MM.1S (cell line): Measurements from ENCODE around the gene PRKCZ.

Experiments used
- DNase-seq: peaks from one replicate; pipeline ENCODE4 v3.0.0-alpha.2; 2015
- H2AFZ ChIP-seq: fragments of 300-600 bp; sonication (generic); 2 replicates; pipeline ENCODE4 v1.6.0; 2016; ENCODE audit warnings: antibody characterized with exemption, low read length
- H3F3A ChIP-seq: fragments of 300-600 bp; sonication (generic); 2 replicates; pipeline ENCODE4 v1.6.1; 2016; ENCODE audit warnings: mild to moderate bottlenecking, antibody characterized with exemption, low read length, moderate library complexity, mixed read lengths; ENCODE audit not compliant: insufficient read depth
- H3K27ac ChIP-seq: fragments of 300-600 bp; sonication (generic); 2 replicates; pipeline ENCODE4 v1.5.1; 2016; ENCODE audit warnings: mild to moderate bottlenecking, low read length
- H3K27me3 ChIP-seq: fragments of 300-600 bp; sonication (generic); replicated peaks from 2 replicates; pipeline ENCODE4 v1.6.0; 2016; ENCODE audit warnings: low read length; ENCODE audit not compliant: insufficient read depth
- H3K36me3 ChIP-seq: fragments of 300-600 bp; sonication (generic); replicated peaks from 2 replicates; pipeline ENCODE4 v1.6.1; 2016; ENCODE audit warnings: mild to moderate bottlenecking, low read length, mixed read lengths; ENCODE audit not compliant: insufficient read depth
- H3K4me1 ChIP-seq: fragments of 300-600 bp; sonication (generic); 2 replicates; pipeline ENCODE4 v1.6.1; 2016; ENCODE audit warnings: low read length, mixed read lengths
- H3K4me2 ChIP-seq: fragments of 300-600 bp; sonication (generic); 2 replicates; pipeline ENCODE4 v1.6.0; 2016; ENCODE audit warnings: low read depth, low read length
- H3K4me3 ChIP-seq: fragments of 300-600 bp; sonication (generic); 2 replicates; pipeline ENCODE4 v1.5.1; 2016; ENCODE audit warnings: low read length, mixed read lengths
- H3K79me2 ChIP-seq: fragments of 300-600 bp; sonication (generic); 2 replicates; pipeline ENCODE4 v1.6.1; 2016; ENCODE audit warnings: mixed run types, low read length, mixed read lengths
- H3K9ac ChIP-seq: fragments of 300-600 bp; sonication (generic); 2 replicates; pipeline ENCODE4 v1.6.1; 2016; ENCODE audit warnings: low read length, mixed read lengths
- H3K9me2 ChIP-seq: fragments of 300-600 bp; sonication (generic); replicated peaks from 2 replicates; pipeline ENCODE4 v1.6.1; 2016; ENCODE audit warnings: mild to moderate bottlenecking, low read length, mixed read lengths; ENCODE audit not compliant: insufficient read depth
- H3K9me3 ChIP-seq: fragments of 300-600 bp; sonication (generic); replicated peaks from 2 replicates; pipeline ENCODE4 v1.6.1; 2016; ENCODE audit warnings: mild to moderate bottlenecking, low read length, mixed read lengths; ENCODE audit not compliant: insufficient read depth
- H4K20me1 ChIP-seq: fragments of 300-600 bp; sonication (generic); 2 replicates; pipeline ENCODE4 v1.6.1; 2016; ENCODE audit warnings: mild to moderate bottlenecking, low read length, moderate library complexity, mixed read lengths; ENCODE audit not compliant: insufficient read depth
- CTCF ChIP-seq: fragments of 300-600 bp; sonication (generic); IDR thresholded peaks from 2 replicates; pipeline ENCODE4 v1.5.1; 2016; ENCODE audit warnings: antibody characterized with exemption, low read length, mixed read lengths
- EZH2 ChIP-seq: fragments of 300-600 bp; sonication (generic); optimal IDR thresholded peaks from 2 replicates; pipeline ENCODE3; 2017; ENCODE audit warnings: low read depth, mild to moderate bottlenecking, antibody characterized with exemption, low read length, mixed read lengths
- EZH2phosphoT487 ChIP-seq: fragments of 300-600 bp; sonication (generic); IDR thresholded peaks from 2 replicates; pipeline ENCODE4 v1.6.1; 2018; ENCODE audit warnings: antibody characterized with exemption, low read length

PRKCZ gene

GRCh38 chr1:2086446-2087078, 36.4 kb downstream of the PRKCZ start:
- Histone ChIP-seq H3K9me2 (no peaks in the 10 kb centered on the region), H3K9ac (no peak overlapping the region), H3K27me3 (peaks cover 94% of the 10 kb centered on the region), H3K4me2 (no peak overlapping the region), H2AFZ (no peak overlapping the region), H3K9me3 (no peaks in the 10 kb centered on the region), H3K27ac (no peak overlapping the region), H3K4me1 (no peaks in the 10 kb centered on the region), H3F3A (no peaks in the 10 kb centered on the region), H3K79me2 (no peaks in the 10 kb centered on the region), H4K20me1 (no peaks in the 10 kb centered on the region), H3K36me3 (no peaks in the 10 kb centered on the region), H3K4me3 (no peak overlapping the region)
- TF ChIP-seq CTCF, result no peak
- TF ChIP-seq EZH2phosphoT487, result no peak
- TF ChIP-seq EZH2, result no peak
- DNase-seq, result no peak

DNA sequence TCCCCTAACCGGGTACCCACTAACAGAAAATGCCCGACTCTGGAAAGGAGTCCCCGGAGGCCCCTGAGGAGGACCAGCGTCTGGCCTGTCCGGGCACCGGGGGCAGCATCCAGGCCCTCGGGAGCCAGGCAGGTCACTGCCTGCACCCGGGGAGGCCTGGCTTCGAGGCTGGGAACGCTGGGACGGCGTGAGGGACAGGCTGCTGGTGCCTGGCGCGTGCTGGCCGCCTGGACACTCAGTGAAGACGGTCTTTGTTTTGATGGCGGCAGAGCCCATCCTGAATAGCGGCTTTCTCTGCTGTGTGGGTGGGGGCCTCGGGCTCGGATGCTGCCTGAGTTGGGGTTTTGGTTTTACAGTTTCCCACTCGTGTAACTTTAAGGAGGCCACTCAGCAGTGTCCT, 37.6 kb downstream of the PRKCZ start:
- Histone ChIP-seq H3K4me1 (no peaks in the 10 kb centered on the region), H3K36me3 (no peaks in the 10 kb centered on the region), H3K9me2 (no peaks in the 10 kb centered on the region), H3K79me2 (no peaks in the 10 kb centered on the region), H4K20me1 (no peaks in the 10 kb centered on the region), H3K4me2 (no peak overlapping the region), H3K9ac (no peak overlapping the region), H3K27me3 (peaks cover 98% of the 10 kb centered on the region), H2AFZ (no peak overlapping the region), H3F3A (no peaks in the 10 kb centered on the region), H3K4me3 (no peak overlapping the region), H3K9me3 (no peaks in the 10 kb centered on the region), H3K27ac (no peak overlapping the region)
- no peak for DNase-seq
- no peak for TF ChIP-seq CTCF

GRCh38 chr1:2088458-2088857, 38.2 kb downstream of the PRKCZ start:
- Histone ChIP-seq H3F3A (no peaks in the 10 kb centered on the region), H2AFZ (no peak overlapping the region), H3K9ac (no peak overlapping the region), H3K9me2 (no peaks in the 10 kb centered on the region), H3K9me3 (no peaks in the 10 kb centered on the region), H3K79me2 (no peaks in the 10 kb centered on the region), H3K4me2 (no peak overlapping the region), H3K27ac (no peak overlapping the region), H3K4me1 (no peaks in the 10 kb centered on the region), H3K36me3 (no peaks in the 10 kb centered on the region), H4K20me1 (no peaks in the 10 kb centered on the region), H3K4me3 (no peak overlapping the region), H3K27me3 (peaks cover 98% of the 10 kb centered on the region)
- TF ChIP-seq EZH2 (no peak), EZH2phosphoT487 (no peak), CTCF (no peak)
- no peak for DNase-seq
